ENCODE data around the gene SLC10A3.

DNA sequence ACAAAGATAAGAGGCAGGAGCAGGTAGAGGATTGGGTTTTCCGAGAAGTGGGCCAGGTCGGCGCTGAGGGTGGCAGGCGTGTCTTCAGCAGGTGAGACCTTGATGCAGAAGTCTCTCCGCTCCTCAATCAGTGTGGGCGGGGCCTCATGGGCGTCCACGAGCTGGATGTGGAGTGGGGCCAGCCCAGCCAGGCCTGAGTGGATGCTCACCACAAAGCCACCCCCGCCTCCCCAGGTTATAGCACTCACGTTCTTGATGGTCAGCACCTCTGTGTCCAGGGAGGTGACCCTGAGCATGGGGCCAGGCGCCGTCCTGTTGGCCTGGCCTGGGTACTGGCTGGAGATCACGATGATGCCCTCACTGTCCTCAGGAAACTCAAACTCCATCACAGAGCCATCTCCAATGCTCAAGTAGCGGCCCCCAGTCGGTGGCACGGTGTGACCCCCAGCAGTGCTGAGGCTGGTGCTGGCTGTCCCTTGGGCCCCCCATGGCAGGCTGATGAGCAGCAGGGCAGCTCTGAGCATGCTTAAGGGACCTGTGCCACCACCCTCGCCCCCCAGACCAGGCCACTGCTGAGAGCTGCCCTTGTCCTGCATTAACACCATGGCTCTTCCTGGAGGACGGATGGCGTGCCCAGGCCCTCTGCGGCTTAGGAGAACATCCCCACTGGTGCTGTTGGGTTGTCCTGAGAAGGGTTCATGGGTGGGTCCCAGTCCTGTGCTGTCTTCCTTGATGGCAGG is 1.9 kb downstream of the SLC10A3 start:
- no peak for TF ChIP-seq CTCF (conservative IDR thresholded peaks at IDR 0.05)
- TF ChIP-seq EZH2 (IDR thresholded peaks at IDR 0.05; ENCODE audit: low read depth) = no peak
